HL-60 (cell line): ENCODE results near the gene CCDC191.

Experiments used
- CTCF ChIP-seq: IDR thresholded peaks from one replicate; pipeline ENCODE4 v1.5.1; 2011; ENCODE audit warnings: low read length, control low read depth, inconsistent platforms; ENCODE audit not compliant: insufficient read depth
- GABPA ChIP-seq: IDR thresholded peaks from 2 replicates; pipeline ENCODE4 v1.6.1; 2012; ENCODE audit warnings: low read depth
- POLR2AphosphoS5 ChIP-seq: IDR thresholded peaks from 2 replicates; pipeline ENCODE4 v1.6.1; 2012; ENCODE audit warnings: low read depth

GRCh38 chr3:114089675-114090074, 33.3 kb upstream of the CCDC191 start:
- TF ChIP-seq CTCF (no peak), GABPA (no peak), POLR2AphosphoS5 (no peak)
